GM19438 (cell line): ENCODE results near the gene KRT17.
"Not testable (repeated sequence)": the region's sequence is repeated elsewhere in the genome, so short reads cannot be mapped to it uniquely, and the experiment has no call there.

ENCODE experiments used
- ATAC-seq: cut with Tn5 transposase; IDR thresholded peaks from one replicate; pipeline ENCODE4 v1.9.1; 2021; ENCODE audit warnings: low read depth; ENCODE audit not compliant: unreplicated experiment

The KRT17 gene

GRCh38 chr17:41654678-41655607, 30.6 kb upstream of the KRT17 start:
- no peak for ATAC-seq

- no peak for ATAC-seq
Measured at GRCh38 chr17:41653892-41654677, 29.7 kb upstream of the KRT17 start.

DNA sequence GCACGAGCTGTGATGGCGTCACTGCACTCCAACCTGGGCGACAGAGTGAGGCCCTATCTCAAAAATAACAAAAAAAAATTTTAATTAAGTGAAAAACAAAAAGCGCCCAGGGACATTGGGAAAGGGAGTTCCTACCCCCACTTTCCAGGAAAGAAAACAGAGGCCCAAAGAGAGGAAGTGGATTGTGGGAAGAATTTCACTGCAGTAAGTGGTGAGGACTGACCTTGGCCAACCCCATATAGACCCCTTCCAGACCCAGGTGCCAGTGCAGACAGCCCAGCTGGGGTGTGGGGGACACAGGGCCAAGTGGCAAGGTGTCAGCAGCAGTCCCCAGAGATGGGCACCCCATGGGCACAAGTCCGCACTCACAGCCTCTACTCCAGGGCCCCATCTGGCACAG, 29.0 kb upstream of the KRT17 start:
- no peak for ATAC-seq

DNA sequence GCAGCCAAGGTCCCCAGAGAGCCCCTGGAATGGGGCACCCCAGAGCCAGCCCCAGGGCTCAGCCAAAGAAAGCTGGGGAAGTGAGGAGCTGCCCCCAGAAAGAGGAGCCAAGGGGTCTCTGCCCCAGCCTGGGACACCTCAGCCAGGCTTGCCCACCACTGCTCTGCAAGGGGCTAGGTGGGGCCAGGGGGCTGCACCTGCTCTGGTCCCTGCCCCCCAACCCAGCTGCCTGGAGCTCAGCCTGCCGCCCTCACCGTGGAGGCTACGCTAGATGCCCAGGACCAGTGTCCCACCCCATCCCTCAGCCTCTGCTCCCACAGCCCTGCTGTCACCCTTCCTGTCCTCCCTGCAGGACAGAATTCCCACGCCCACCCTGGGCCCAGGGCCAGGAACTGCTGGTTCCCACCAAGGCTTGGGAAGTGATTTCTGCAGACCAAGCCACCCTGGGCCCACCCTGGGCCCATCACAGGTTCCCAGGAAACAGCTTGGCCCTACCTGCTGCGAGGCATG, 28.1 kb upstream of the KRT17 start:
- ATAC-seq, result no peak

DNA sequence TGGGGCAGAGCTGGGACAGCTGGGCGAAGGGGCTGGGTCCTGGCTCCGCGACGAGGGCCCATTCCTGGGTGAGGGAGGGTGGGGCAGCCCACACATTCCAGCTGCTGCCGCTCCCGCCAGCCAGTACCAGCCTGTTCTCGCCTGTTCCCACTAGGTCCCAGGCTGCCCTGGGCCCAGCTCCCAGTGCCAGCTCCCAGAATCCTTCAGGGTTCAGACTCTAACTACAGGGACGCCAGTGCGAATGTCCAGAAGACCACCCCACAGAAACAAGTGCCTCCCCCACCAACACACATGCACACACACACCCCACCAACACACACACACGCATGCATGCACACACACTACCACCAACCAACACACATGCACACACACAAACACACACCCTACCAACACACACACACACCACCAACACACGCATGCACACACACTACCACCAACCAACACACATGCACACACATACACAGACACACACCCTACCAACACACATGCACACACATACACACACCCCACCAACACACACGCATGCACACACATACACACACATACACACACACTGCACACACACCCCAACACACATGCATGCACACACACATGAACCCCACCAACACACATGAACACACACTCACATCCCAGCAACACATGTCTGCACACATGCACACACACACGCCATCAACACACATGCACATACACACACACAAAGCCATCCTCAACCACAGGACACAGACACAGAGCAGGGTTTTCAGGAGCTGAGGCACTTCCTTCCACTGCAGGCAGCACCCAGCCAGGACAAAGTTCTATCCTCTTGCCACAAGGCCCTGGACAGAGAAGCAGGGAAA, 27.5 kb upstream of the KRT17 start:
- ATAC-seq, result no peak

GRCh38 chr17:41650794-41651624, 26.6 kb upstream of the KRT17 start:
- no peak for ATAC-seq

DNA sequence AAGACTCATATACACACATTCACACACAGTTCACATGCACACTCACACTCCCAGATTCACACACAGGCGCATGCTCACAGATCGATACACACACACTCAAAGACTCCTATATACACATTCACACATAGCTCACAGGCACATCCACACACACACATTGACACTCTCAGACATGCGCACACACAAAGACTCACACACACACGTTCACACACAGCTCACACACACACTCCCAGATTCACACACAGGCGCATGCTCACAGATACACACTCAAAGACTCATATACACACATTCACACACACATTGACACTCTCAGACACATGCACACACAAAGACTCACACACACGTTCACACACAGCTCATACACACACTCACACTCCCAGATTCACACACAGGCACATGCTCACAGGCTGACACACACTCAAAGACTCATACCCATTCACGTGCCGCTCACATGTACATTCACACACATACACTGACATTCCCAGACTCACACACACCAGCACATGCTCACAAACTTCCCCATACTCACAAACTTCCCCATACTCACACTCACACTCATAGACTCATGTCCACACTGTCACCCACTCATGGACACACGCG, 25.6 kb upstream of the KRT17 start:
- no peak for ATAC-seq

- no peak for ATAC-seq
Measured at GRCh38 chr17:41648411-41649195, 24.2 kb upstream of the KRT17 start.

DNA sequence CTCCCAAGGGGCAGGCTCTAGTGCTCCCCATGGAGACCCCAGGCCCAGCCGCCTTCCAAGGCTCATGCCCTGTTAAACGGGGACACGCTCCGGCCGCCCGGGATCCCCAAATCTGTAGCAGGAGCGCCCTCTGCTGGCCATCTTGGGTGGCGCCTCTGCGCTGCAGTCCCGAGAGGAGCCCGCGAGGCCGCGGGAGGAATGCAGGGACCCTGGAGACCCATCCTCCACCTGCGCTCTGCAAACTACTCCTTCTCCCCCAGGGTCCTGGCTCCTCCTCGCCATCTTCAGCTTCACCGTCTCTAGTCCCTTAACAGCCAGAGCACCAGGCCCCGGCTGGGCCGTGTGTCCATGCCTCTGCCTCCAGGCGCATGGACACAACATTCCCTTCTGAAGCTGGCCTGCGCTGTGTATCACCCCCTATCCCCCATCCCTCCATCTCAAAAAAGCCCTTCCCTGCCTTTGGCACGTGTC, 23.6 kb upstream of the KRT17 start:
- ATAC-seq, result peak; percentile 65

GRCh38 chr17:41647038-41647813, 22.9 kb upstream of the KRT17 start:
- no peak for ATAC-seq

DNA sequence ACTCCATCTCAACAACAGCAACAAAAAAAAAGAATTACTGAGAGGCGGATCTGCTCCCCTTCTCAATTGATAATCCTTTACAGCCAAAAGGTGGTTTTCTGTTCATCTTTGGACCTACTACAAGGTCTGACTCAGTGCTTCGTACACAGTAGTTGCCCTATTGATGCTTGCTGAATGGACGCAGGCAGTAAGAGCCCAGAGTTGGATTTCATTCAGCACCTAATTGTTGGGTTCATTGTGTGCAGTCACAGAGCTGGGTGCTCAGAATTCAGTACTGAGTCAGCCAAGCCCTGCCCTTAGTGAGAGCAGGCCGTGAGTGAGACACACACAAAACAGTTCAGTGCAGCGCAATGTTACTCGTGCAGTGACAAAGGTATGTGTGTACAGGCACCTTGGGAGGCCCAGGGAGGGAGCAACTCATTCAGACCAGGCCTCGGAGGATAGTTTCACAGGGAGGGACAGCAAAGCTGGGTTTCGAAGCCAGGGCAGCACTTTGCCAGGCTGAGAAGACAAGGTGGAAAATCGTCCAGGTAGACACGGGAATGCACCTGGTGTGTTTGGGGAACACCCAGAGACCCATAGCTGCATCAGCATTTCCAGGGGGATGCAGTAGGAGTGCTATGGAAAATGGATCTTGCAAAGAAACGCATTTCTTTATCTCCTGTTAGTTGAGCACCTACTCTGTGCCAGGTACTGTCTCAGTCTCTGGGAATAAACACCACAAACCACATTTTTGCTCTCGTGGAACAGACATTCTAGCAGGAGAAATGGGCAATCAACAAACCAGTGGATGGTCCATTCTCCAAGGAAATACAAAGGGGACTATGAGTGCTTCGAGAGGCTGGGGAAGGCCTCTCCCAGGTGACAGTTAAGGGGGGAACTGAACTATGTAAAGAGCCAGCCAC, 18.1 kb upstream of the KRT17 start:
- no peak for ATAC-seq

DNA sequence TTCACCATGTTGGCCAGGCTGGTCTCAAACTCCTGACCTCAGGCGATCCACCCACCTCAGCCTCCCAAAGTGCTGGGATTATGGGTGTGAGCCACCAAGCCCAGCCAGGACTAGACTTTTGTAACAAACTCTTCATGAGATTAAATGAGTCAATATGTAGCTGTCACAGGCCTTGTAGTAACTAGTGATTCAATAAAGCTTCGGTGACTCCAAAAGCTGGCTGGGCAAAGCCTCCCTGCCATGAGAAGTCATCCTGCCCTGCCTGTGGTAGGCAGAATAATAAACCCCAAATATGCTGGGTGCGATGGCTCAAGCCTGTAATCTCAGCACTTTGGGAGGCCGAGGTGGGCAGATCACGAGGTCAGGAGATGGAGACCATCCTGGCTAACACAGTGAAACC, 16.2 kb upstream of the KRT17 start:
- not testable (repeated sequence) for ATAC-seq

- no peak for ATAC-seq
Measured at GRCh38 chr17:41639492-41640473, 15.4 kb upstream of the KRT17 start.

DNA sequence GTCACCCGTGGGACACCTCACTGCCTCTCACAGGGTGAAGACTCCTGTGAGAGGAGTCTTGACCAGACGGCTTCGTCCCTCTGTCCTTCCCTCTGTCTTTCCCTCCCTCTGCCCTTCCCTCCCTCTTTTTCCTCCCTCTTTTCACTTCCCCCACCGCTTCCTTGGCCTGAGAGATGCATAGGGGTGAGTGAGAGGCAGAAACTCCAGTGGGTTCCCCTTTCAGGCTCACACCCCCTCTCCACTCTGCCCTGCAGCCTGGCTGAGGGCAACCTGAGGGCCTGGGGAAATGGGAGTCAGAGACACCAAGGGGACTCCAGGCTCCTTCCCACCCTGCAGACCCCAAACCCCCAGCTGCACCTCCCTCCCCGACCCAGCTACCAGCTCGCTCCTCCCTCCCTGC, 14.6 kb upstream of the KRT17 start:
- ATAC-seq, result no peak

DNA sequence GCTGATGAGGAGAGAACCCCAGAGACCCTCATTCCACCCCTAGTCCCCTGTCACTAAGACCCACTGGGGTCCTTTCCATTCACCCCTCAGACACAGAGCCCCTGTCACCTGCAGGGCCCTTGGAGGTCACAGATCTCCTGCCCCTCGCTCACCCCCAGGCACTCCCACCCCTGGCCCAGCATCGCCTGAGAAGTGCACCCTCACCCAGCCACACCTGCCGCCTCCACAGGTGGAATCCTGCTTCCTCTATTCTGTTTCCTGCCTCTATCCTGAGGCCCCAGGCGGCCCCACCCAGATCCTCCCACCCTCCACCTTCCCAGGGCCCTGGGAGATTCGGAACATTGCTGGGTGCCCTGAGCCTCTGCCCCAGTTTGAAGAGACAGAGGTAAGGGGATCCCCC, 13.8 kb upstream of the KRT17 start:
- no peak for ATAC-seq

DNA sequence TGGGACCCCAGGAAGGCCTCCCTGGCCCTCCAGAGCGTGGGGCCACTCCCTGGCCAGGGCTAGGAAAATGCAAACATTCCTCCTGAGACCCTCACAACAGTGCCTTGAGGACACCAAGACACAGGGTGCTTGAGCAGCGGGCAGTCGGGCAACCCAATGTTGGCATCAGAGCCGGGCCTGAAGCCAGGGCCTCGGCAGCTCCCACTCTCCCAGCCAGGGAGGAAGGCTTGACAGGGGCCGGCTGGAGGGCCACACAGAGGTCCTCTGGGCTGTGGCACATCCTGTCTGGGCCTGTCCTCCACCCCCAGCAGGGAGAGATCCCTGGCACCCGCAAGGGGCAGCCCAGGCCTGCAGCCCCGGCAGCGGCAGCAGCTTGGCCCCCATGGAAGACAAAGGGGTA, 12.3 kb upstream of the KRT17 start:
- ATAC-seq, result no peak
